ENCODE results near the gene RAE1.
"Not testable (repeated sequence)": the region's sequence is repeated elsewhere in the genome, so short reads cannot be mapped to it uniquely, and the experiment has no call there.

RAE1 gene

DNA sequence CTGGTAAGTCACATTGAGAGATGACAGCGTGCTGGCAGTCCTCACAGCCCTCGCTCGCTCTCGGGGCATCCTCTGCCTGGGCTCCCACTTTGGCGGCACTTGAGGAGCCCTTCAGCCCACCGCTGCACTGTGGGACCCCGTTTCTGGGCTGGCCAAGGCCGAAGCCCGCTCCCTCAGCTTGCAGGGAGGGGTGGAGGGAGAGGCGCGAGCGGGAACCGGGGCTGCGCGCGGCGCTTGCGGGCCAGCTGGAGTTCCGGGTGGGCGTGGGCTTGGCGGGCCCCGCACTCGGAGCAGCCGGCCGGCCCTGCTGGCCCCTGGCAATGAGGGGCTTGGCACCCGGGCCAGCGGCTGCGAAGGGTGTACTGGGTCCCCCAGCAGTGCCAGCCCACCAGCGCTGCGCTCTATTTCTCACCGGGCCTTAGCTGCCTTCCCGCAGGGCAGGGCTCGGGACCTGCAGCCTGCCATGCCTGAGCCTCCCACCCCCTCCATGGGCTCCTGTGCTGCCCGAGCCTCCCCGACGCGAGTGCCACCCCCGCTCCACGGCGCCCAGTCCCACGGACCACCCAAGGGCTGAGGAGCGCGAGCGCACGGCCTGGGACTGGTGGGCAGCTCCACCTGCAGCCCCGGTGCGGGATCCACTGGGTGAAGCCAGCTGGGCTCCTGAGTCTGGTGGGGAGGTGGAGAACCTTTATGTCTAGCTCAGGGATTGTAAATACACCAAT lies 2.7 kb upstream of the RAE1 start:
- WGBS (ENCODE audit: insufficient coverage, insufficient read length) = no CpG with 5 or more reads among the region's 47 CpGs
- DNase-seq (ENCODE audit: low read depth, low spot score); H3K27ac ChIP-seq (ENCODE audit: low read length): not testable (repeated sequence)

DNA sequence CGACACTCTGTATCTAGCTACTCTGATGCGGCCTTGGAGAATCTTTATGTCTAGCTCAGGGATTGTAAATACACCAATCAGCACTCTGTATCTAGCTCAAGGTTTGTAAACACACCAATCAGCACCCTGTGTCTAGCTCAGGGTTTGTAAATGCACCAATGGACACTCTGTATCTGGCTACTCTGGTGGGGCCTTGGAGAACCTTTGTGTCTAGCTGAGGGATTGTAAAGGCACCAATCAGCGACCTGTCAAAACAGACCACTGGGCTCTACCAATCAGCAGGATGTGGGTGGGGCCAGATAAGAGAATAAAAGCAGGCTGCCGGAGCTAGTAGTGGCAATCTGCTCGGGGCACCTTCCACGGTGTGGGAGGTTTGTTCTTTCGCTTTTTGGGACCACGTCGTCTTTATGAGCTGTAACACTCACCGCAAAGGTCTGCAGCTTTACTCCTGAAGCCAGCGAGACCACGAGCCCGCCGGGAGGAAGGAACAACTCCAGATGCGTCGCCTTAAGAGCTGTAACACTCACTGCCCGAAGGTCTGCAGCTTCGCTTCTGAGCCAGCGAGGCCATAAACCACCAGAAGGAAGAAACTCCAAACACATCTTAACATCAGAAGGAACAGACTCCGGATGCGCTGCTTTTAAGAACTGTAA lies 2.0 kb upstream of the RAE1 start:
- not testable (repeated sequence) for H3K9me3 ChIP-seq (ENCODE audit: control insufficient read depth, insufficient read depth, low read length); H3K27me3 ChIP-seq (ENCODE audit: control insufficient read depth, insufficient read depth, low read length); H3K4me3 ChIP-seq (ENCODE audit: low read length); H3K27ac ChIP-seq (ENCODE audit: low read length); DNase-seq (ENCODE audit: low read depth, low spot score); H3K4me1 ChIP-seq (ENCODE audit: control insufficient read depth, insufficient read depth, low read length); H3K36me3 ChIP-seq (ENCODE audit: control insufficient read depth, insufficient read depth, low read length)
- WGBS (ENCODE audit: insufficient coverage, insufficient read length) = no CpG with 5 or more reads among the region's 21 CpGs

More for the DNA sequence above, 2.7 kb upstream of the RAE1 start:
- H3K36me3 ChIP-seq (ENCODE audit: control insufficient read depth, insufficient read depth, low read length); H3K4me1 ChIP-seq (ENCODE audit: control insufficient read depth, insufficient read depth, low read length); H3K4me3 ChIP-seq (ENCODE audit: low read length); H3K9me3 ChIP-seq (ENCODE audit: control insufficient read depth, insufficient read depth, low read length); H3K27me3 ChIP-seq (ENCODE audit: control insufficient read depth, insufficient read depth, low read length): not testable (repeated sequence)

DNA sequence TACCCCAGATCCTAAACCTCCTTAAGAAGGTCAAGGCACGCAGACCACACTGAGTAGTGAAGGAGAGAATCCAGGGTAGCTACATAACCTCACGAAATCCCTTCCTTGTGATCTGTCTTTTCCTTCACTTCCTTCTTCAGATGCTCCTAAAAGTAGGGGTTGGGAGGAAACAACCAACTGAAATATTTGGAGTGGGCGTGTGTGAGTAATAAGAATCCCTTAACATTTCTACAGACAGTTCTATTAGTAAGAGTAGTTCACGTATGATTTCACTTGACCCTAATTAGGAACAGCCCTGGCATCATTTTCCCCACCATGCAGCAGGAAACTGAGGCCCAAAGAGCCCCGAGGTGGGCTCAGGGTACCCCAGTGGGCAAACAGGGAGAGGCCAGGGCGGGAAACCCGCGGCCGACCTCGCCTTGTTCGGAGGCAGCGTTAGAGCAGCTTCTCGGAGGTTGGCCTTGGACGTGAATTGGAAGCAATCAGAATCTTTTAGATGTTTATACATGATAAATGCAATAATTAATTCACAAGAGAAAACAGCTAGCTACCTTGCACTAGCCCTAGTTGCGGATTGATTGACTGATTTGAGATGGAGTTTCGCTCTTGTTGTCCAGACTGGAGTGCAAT lies 859 bp upstream of the RAE1 start:
- Histone ChIP-seq H3K4me1 (ENCODE audit: control insufficient read depth, insufficient read depth, low read length) (no peaks in the 10 kb centered on the region), H3K27me3 (ENCODE audit: control insufficient read depth, insufficient read depth, low read length) (no peaks in the 10 kb centered on the region), H3K27ac (ENCODE audit: low read length) (no peak overlapping the region), H3K36me3 (ENCODE audit: control insufficient read depth, insufficient read depth, low read length) (peaks cover 8% of the 10 kb centered on the region; the same call in 1 of the 2 replicates), H3K9me3 (ENCODE audit: control insufficient read depth, insufficient read depth, low read length) (no peaks in the 10 kb centered on the region), H3K4me3 (ENCODE audit: low read length) (no peak overlapping the region)
- no peak for DNase-seq (ENCODE audit: low read depth, low spot score)
- WGBS (ENCODE audit: insufficient coverage, insufficient read length) = no CpG with 5 or more reads among the region's 16 CpGs

DNA sequence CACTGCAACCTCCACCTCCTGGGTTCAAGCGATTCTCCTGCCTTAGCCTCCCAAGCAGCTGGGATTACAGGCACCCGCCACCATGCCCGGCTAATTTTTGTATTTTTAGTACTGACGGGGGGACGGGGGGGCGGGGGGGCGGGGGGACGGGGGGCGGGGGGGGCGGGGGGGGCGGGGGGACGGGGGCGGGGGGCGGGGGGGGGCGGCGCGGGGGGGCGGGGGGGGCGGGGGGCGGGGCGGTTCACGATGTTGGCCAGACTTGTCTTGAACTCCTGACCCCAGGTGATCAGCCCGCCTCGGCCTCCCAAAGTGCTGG lies 371 bp upstream of the RAE1 start:
- H3K4me1 ChIP-seq (ENCODE audit: control insufficient read depth, insufficient read depth, low read length); DNase-seq (ENCODE audit: low read depth, low spot score); H3K9me3 ChIP-seq (ENCODE audit: control insufficient read depth, insufficient read depth, low read length); H3K27me3 ChIP-seq (ENCODE audit: control insufficient read depth, insufficient read depth, low read length); H3K27ac ChIP-seq (ENCODE audit: low read length); H3K36me3 ChIP-seq (ENCODE audit: control insufficient read depth, insufficient read depth, low read length): not testable (repeated sequence)
- WGBS (ENCODE audit: insufficient coverage, insufficient read length) = no CpG with 5 or more reads among the region's 24 CpGs
- peak overlapping the region; percentile 56; the same call in 1 of the 2 replicates for H3K4me3 ChIP-seq (ENCODE audit: low read length)

DNA sequence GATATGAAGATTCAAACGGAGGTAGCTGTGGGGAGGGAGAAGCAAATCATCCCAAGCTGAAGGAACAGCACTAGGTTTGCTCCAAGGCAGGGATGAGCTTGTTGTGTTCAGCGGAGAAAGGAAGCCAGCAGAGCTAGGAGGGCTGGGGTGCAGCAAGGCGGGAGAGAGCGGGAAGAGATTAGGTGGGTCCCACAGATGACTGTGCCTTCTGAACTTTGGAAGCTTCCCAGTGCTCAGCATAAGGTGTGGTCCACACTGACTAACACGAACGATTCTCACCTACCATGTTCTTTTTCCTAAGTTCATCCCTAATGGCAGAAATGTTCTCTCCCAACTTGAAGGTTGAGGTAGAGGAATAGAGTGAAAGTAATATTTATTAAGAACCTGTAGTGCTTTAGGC lies 1.2 kb downstream of the RAE1 start:
- Histone ChIP-seq H3K9me3 (ENCODE audit: control insufficient read depth, insufficient read depth, low read length) (no peaks in the 10 kb centered on the region), H3K27me3 (ENCODE audit: control insufficient read depth, insufficient read depth, low read length) (no peaks in the 10 kb centered on the region), H3K4me1 (ENCODE audit: control insufficient read depth, insufficient read depth, low read length) (no peaks in the 10 kb centered on the region), H3K27ac (ENCODE audit: low read length) (no peak overlapping the region), H3K36me3 (ENCODE audit: control insufficient read depth, insufficient read depth, low read length) (peaks cover 15% of the 10 kb centered on the region), H3K4me3 (ENCODE audit: low read length) (no peak overlapping the region)
- no CpG with 5 or more reads among the region's 6 CpGs for WGBS (ENCODE audit: insufficient coverage, insufficient read length)
- DNase-seq (ENCODE audit: low read depth, low spot score) = no peak

DNA sequence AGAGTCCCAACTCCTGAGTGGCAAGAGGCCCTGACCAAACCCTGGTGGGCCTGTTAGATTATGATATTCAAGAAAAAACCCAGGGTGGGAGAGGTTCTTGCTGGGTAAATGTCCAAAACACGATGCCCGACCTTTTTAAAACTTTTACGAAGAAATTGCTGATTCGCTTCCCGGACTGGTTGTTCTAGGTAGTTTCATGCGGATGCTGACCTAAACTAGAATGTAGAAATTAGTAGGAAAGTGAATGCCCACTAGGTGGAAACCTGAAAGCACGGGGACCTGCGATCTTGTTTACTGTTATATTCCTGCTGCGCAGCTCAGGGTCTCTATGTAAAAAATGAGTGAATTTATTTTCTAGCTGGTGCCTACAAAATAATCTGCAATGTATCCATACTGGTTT lies 2.3 kb downstream of the RAE1 start:
- H3K36me3 ChIP-seq (ENCODE audit: control insufficient read depth, insufficient read depth, low read length) = peaks cover 15% of the 10 kb centered on the region
- no peaks in the 10 kb centered on the region for H3K9me3 ChIP-seq (ENCODE audit: control insufficient read depth, insufficient read depth, low read length)
- no peak overlapping the region for H3K27ac ChIP-seq (ENCODE audit: low read length)
- whole genome bisulfite sequencing (ENCODE audit: insufficient coverage, insufficient read length) = no CpG with 5 or more reads among the region's 9 CpGs
- H3K27me3 ChIP-seq (ENCODE audit: control insufficient read depth, insufficient read depth, low read length) = no peaks in the 10 kb centered on the region
- H3K4me1 ChIP-seq (ENCODE audit: control insufficient read depth, insufficient read depth, low read length) = no peaks in the 10 kb centered on the region
- DNase-seq (ENCODE audit: low read depth, low spot score) = no peak
- H3K4me3 ChIP-seq (ENCODE audit: low read length) = no peak overlapping the region

DNA sequence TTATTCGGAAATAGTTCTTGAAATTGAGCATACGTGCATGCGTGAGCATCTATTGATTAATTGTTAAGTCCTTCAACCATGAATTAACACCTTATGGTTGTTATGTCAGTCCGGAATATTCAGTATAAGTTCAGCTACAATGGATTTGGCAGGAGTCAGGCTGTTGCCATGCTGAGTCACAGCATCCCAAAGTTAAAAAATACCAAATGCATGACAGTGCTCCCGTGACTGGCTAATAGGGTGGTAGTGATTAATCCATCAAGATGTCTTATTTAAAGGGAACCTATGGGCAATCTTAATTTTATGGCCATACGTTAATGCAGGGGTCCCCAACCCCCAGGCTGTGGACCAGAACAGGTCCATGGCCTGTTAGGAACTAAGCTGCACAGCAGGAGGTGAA lies 10.5 kb downstream of the RAE1 start:
- Histone ChIP-seq H3K4me3 (ENCODE audit: low read length) (no peak overlapping the region), H3K36me3 (ENCODE audit: control insufficient read depth, insufficient read depth, low read length) (peaks cover 22% of the 10 kb centered on the region), H3K27me3 (ENCODE audit: control insufficient read depth, insufficient read depth, low read length) (no peaks in the 10 kb centered on the region), H3K9me3 (ENCODE audit: control insufficient read depth, insufficient read depth, low read length) (no peaks in the 10 kb centered on the region), H3K4me1 (ENCODE audit: control insufficient read depth, insufficient read depth, low read length) (no peaks in the 10 kb centered on the region), H3K27ac (ENCODE audit: low read length) (no peak overlapping the region)
- 100% methylated on average over 3 of the region's 6 CpGs for WGBS (ENCODE audit: insufficient coverage, insufficient read length)
- no peak for DNase-seq (ENCODE audit: low read depth, low spot score)

DNA sequence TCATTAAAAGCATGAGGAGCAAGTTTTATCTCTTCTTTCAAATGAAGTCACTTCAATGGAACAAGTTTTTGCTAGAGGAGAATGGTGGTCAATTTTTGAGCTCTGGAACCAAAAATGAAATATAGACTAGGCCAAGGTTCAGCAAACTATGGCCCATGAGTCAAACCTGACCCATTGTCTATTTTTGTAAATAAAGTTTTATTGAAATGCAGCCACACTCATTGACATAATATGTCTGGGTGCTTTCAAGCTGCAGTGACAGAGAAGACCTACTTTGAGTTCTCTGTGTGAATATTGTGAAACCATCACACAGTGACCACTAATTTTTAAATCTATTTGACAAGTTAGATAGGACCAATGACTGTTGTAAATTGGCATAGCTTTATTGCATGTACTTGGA lies 13.4 kb downstream of the RAE1 start:
- no peaks in the 10 kb centered on the region for H3K9me3 ChIP-seq (ENCODE audit: control insufficient read depth, insufficient read depth, low read length)
- H3K27ac ChIP-seq (ENCODE audit: low read length) = no peak overlapping the region
- H3K27me3 ChIP-seq (ENCODE audit: control insufficient read depth, insufficient read depth, low read length) = no peaks in the 10 kb centered on the region
- H3K36me3 ChIP-seq (ENCODE audit: control insufficient read depth, insufficient read depth, low read length) = peaks cover 28% of the 10 kb centered on the region
- no peak for DNase-seq (ENCODE audit: low read depth, low spot score)
- H3K4me1 ChIP-seq (ENCODE audit: control insufficient read depth, insufficient read depth, low read length) = no peaks in the 10 kb centered on the region
- H3K4me3 ChIP-seq (ENCODE audit: low read length) = no peak overlapping the region

DNA sequence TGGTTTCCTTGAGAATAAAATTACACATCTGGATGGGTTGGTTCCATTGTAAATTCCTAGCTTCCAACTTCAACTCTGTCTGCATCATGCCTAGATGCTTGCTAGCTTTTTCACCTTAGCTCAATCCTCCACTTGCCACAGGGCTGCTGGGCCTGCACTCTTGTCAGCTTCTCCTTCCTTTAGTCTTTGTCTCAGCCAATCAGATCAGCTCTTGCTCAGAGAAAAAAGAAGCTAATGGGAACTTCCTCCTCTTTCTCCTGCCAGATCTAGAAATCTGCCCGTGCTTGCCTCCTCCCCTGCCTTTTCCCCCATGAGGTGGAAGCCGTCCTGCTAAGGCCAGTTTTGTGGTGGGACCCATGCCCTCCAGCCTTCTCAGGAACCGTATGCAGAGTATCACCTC lies 18.5 kb downstream of the RAE1 start:
- DNase-seq (ENCODE audit: low read depth, low spot score) = no peak
- Histone ChIP-seq H3K27me3 (ENCODE audit: control insufficient read depth, insufficient read depth, low read length) (no peaks in the 10 kb centered on the region), H3K4me1 (ENCODE audit: control insufficient read depth, insufficient read depth, low read length) (0 out of 2 replicates have a peak, but pooled peaks cover 1% of the 10 kb centered on the region), H3K4me3 (ENCODE audit: low read length) (no peak overlapping the region), H3K36me3 (ENCODE audit: control insufficient read depth, insufficient read depth, low read length) (peaks cover 56% of the 10 kb centered on the region), H3K27ac (ENCODE audit: low read length) (no peak overlapping the region), H3K9me3 (ENCODE audit: control insufficient read depth, insufficient read depth, low read length) (no peaks in the 10 kb centered on the region)
- WGBS (ENCODE audit: insufficient coverage, insufficient read length) = no CpG with 5 or more reads among the region's 3 CpGs

DNA sequence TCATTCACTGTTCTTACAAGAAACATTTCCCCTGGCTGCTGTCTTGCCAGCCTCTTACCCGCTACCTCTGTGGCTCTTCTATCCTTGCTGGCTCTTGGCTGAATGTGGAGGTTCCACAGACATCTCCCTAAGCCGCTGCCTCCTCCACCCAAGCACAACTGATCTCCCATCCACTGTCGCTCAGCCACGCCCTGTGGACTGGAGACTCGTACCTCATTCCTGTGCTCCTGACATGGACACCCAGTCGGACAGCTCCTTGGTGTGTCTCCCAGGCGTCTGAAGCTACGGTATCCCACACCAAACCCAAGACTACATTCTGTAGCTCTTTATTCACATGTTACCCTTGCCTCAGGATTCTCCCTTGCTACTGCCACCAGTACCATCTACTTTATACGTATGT lies 19.3 kb downstream of the RAE1 start:
- Histone ChIP-seq H3K27ac (ENCODE audit: low read length) (no peak overlapping the region), H3K27me3 (ENCODE audit: control insufficient read depth, insufficient read depth, low read length) (no peaks in the 10 kb centered on the region), H3K9me3 (ENCODE audit: control insufficient read depth, insufficient read depth, low read length) (no peaks in the 10 kb centered on the region), H3K4me1 (ENCODE audit: control insufficient read depth, insufficient read depth, low read length) (0 out of 2 replicates have a peak, but pooled peaks cover 1% of the 10 kb centered on the region), H3K36me3 (ENCODE audit: control insufficient read depth, insufficient read depth, low read length) (peaks cover 62% of the 10 kb centered on the region), H3K4me3 (ENCODE audit: low read length) (no peak overlapping the region)
- no CpG with 5 or more reads among the region's 9 CpGs for WGBS (ENCODE audit: insufficient coverage, insufficient read length)
- no peak for DNase-seq (ENCODE audit: low read depth, low spot score)

Data from iPS DF 6.9 (cell line).